ENCODE results near the gene C5orf63. TPM values are rescaled to one million over a fixed set of nuclear protein-coding genes. Genes with fewer than 3 reads are reported as not detected.

Gene C5orf63
- total and polyA plus RNA-seq, 12 donors: 5.4 to 18.3 (median 12.2) TPM

DNA sequence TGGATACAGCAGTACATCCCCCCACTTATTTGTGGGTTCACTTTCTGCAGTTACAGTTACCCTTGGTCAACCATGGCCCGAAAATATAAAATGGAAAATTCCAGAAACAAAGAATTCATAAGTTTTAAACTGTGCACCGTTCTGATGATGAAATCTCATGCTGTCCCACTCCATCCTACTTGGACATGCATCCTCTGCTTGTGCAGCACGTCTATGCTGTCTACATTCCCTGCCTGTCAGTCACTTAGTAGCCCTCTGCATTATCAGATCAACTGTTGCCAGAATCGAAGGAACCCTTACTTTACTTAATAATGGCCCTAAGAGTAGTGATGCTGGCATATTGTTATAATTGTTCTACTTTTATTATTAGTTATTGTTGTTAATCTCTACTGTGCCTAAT is 57.6 kb downstream of the C5orf63 start:
- Histone ChIP-seq H3K36me3 (no peaks in the 10 kb centered on the region), H3K4me3 (no peak overlapping the region), H3K4me1 (peaks cover 0 to 41% (median 28%) of the 10 kb centered on the region in 9 donors), H3K27ac (no peak overlapping the region), H3K27me3 (no peaks in the 10 kb centered on the region), H3K9me3 (peaks cover 0 to 6% (median 0%) of the 10 kb centered on the region in 11 donors)
- TF ChIP-seq, protein P1, sequence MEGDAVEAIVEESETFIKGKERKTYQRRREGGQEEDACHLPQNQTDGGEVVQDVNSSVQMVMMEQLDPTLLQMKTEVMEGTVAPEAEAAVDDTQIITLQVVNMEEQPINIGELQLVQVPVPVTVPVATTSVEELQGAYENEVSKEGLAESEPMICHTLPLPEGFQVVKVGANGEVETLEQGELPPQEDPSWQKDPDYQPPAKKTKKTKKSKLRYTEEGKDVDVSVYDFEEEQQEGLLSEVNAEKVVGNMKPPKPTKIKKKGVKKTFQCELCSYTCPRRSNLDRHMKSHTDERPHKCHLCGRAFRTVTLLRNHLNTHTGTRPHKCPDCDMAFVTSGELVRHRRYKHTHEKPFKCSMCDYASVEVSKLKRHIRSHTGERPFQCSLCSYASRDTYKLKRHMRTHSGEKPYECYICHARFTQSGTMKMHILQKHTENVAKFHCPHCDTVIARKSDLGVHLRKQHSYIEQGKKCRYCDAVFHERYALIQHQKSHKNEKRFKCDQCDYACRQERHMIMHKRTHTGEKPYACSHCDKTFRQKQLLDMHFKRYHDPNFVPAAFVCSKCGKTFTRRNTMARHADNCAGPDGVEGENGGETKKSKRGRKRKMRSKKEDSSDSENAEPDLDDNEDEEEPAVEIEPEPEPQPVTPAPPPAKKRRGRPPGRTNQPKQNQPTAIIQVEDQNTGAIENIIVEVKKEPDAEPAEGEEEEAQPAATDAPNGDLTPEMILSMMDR (IDR thresholded peaks at IDR 0.05): no peak
- intact Hi-C loops (cut with DNase I): no loop called here
- ATAC-seq (no peak), DNase-seq (no peak)
- whole genome bisulfite sequencing, 2 donors: 52 to 67% methylated on average over 4 of the region's 4 CpGs

DNA sequence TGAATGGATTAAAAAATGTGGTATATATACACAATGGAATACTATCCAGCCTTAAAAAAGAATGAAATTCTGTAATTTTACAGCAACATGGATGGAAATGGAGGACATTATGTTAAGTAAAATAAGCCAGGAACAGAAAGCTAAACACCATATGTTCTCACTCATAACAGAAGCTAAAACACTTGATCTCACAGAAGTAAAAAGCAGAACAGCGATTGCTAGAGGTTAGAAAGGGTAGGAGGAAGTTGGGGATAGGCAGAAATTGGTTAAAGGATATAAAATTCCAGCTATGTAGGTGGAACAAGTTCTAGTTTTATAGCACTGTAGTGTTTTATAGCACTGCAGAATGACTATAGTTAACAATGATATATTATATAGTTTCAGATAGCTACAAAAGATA is 58.7 kb downstream of the C5orf63 start:
- Histone ChIP-seq H3K9me3 (peaks cover 0 to 6% (median 0%) of the 10 kb centered on the region in 11 donors), H3K4me1 (peaks cover 0 to 53% (median 38%) of the 10 kb centered on the region in 9 donors), H3K36me3 (no peaks in the 10 kb centered on the region), H3K4me3 (no peak overlapping the region), H3K27ac (no peak overlapping the region), H3K27me3 (no peaks in the 10 kb centered on the region)
- WGBS, 2 donors: 75 to 82% methylated on average over 1 of the region's 1 CpG
- intact Hi-C loops (cut with DNase I): loop anchor here in 1 of 10 donors (5.0 kb wide), 1 partner anchor 47 kb away; no protein-coding TSS in a partner anchor
- TF ChIP-seq, protein P1 (IDR thresholded peaks at IDR 0.05): no peak
- no peak for DNase-seq
- no peak for ATAC-seq

GRCh38 chr5:127013407-127013806 is 59.9 kb downstream of the C5orf63 start:
- H3K9me3 ChIP-seq: peaks cover 0 to 6% (median 0%) of the 10 kb centered on the region in 11 donors
- H3K36me3 ChIP-seq: no peaks in the 10 kb centered on the region
- peak overlapping the region in 2 of 10 donors; percentile 2 to 64 for H3K27ac ChIP-seq
- no peak for DNase-seq
- 57 to 59% methylated on average over 2 of the region's 2 CpGs for WGBS, 2 donors
- no peak for ATAC-seq
- no peak overlapping the region for H3K4me3 ChIP-seq
- TF ChIP-seq, protein P1 (IDR thresholded peaks at IDR 0.05): no peak
- intact Hi-C loops (cut with DNase I): loop anchor here in 1 of 10 donors (5.0 kb wide), 1 partner anchor 46 kb away; no protein-coding TSS in a partner anchor
- no peaks in the 10 kb centered on the region for H3K27me3 ChIP-seq
- peaks cover 0 to 64% (median 40%) of the 10 kb centered on the region in 9 donors for H3K4me1 ChIP-seq

DNA sequence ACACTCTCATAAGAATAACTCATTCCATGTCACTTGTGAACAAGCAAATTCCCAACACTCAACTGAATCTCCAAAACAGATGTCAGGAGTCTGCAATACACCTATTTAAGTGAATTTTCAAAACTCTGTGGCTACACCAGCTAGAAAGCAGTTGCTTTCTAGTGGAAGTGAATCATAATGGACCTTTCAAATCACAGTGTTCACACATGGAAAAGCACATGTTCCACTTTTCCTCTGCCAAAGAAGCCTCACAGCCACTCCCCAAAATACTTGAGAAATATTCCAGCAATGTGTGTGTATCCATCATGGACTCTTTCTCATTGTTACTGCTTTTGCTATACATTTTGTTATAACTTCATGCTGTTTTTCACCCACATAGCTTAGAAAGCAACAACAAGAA is 60.4 kb downstream of the C5orf63 start:
- Histone ChIP-seq H3K27ac (peak overlapping the region in 3 of 10 donors; percentile 2 to 64 (median 6)), H3K4me3 (no peak overlapping the region), H3K36me3 (no peaks in the 10 kb centered on the region), H3K4me1 (peaks cover 0 to 69% (median 45%) of the 10 kb centered on the region in 9 donors), H3K9me3 (peaks cover 0 to 6% (median 0%) of the 10 kb centered on the region in 11 donors), H3K27me3 (no peaks in the 10 kb centered on the region)
- DNase-seq (no peak), ATAC-seq (peak in 1 of 8 donors; percentile 38)
- TF ChIP-seq, protein P1 (IDR thresholded peaks at IDR 0.05): no peak
- intact Hi-C loops (cut with DNase I): loop anchor here in 1 of 10 donors (5.0 kb wide), 1 partner anchor 46 kb away; no protein-coding TSS in a partner anchor

Measured in heart right ventricle (tissue), 16 donors.